GM12873 (cell line): Measurements from ENCODE around the gene EIF4B.
A peak's percentile ranks its signal among the peaks of the same experiment; 100 is the strongest.

ENCODE experiments used
- TF ChIP-seq, protein P1 (sequence below): IDR thresholded peaks from 2 replicates; pipeline ENCODE4 v1.5.1; 2012; ENCODE audit warnings: low read depth, mild to moderate bottlenecking, moderate library complexity, low read length, control low read depth; ENCODE audit not compliant: insufficient read depth; ENCODE audit errors: missing control alignments

The EIF4B gene

DNA sequence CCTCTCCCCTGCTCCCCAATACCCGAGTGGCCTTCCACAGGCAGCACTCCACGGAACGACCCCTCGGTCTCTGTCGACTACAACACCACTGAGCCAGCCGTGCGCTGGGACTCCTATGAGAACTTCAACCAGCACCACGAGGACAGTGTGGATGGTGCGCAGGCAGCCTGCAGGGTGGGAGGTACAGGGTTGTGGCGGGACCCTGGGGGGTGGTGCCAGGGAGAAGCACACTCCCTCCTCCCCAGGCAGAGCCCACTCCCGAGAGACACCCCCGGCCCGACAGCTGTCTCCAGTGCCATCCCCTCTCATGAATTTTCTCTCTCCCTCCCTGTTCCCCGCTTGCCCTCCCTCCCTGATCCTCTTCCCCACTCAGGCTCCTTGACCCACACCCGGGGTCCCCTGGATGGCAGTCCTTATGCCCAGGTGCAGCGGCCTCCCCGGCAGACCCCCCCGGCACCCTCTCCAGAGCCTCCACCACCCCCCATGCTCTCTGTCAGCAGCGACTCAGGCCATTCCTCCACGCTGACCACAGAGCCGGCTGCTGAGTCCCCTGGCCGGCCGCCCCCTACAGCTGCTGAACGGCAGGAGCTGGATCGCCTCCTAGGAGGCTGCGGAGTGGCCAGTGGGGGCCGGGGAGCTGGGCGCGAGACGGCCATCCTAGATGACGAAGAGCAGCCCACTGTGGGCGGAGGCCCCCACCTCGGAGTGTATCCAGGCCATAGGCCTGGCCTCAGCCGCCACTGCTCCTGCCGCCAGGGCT, 52.6 kb downstream of the EIF4B start:
- TF ChIP-seq, protein P1, sequence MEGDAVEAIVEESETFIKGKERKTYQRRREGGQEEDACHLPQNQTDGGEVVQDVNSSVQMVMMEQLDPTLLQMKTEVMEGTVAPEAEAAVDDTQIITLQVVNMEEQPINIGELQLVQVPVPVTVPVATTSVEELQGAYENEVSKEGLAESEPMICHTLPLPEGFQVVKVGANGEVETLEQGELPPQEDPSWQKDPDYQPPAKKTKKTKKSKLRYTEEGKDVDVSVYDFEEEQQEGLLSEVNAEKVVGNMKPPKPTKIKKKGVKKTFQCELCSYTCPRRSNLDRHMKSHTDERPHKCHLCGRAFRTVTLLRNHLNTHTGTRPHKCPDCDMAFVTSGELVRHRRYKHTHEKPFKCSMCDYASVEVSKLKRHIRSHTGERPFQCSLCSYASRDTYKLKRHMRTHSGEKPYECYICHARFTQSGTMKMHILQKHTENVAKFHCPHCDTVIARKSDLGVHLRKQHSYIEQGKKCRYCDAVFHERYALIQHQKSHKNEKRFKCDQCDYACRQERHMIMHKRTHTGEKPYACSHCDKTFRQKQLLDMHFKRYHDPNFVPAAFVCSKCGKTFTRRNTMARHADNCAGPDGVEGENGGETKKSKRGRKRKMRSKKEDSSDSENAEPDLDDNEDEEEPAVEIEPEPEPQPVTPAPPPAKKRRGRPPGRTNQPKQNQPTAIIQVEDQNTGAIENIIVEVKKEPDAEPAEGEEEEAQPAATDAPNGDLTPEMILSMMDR = no peak

DNA sequence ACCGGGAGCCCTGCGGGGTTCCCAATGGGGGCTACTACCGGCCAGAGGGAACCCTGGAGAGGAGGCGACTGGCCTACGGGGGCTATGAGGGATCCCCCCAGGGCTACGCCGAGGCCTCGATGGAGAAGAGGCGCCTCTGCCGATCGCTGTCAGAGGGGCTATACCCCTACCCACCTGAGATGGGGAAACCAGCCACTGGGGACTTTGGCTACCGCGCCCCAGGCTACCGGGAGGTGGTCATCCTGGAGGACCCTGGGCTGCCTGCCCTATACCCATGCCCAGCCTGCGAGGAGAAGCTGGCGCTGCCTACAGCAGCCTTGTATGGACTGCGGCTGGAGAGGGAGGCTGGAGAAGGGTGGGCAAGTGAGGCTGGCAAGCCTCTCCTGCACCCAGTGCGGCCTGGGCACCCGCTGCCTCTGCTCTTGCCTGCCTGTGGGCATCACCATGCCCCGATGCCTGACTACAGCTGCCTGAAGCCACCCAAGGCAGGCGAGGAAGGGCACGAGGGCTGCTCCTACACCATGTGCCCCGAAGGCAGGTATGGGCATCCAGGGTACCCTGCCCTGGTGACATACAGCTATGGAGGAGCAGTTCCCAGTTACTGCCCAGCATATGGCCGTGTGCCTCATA, 53.3 kb downstream of the EIF4B start:
- TF ChIP-seq, protein P1 = no peak

DNA sequence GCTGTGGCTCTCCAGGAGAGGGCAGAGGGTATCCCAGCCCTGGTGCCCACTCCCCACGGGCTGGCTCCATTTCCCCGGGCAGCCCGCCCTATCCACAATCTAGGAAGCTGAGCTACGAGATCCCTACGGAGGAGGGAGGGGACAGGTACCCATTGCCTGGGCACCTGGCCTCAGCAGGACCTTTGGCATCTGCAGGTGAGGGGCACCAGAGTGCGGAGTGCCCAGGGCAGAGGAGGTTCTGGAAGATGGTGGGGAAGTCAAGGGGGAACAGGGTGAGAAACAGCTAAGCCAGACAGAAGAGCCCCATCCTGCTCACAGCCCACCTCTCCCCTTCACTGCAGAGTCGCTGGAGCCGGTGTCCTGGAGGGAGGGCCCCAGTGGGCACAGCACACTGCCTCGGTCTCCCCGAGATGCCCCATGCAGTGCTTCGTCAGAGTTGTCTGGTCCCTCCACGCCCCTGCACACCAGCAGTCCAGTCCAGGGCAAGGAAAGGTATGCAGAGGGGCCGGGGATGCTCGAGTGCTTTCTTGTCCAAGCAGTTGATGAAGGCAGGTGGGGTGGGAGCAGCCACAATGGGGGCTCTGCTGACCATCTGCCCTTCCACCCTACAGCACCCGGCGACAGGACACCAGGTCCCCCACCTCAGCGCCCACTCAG, 53.9 kb downstream of the EIF4B start:
- TF ChIP-seq, protein P1 = no peak

DNA sequence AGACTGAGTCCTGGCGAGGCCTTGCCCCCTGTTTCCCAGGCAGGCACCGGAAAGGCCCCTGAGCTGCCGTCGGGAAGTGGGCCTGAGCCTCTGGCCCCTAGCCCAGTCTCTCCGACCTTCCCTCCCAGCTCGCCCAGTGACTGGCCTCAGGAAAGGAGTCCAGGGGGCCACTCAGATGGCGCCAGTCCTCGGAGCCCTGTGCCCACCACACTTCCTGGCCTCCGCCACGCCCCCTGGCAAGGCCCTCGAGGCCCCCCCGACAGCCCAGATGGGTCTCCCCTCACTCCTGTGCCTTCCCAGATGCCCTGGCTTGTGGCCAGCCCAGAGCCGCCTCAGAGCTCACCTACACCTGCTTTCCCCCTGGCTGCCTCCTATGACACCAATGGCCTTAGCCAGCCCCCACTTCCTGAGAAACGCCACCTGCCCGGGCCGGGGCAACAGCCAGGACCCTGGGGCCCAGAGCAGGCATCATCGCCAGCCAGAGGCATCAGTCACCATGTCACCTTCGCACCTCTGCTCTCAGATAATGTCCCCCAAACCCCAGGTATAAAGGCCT, 54.5 kb downstream of the EIF4B start:
- TF ChIP-seq, protein P1 = no peak

DNA sequence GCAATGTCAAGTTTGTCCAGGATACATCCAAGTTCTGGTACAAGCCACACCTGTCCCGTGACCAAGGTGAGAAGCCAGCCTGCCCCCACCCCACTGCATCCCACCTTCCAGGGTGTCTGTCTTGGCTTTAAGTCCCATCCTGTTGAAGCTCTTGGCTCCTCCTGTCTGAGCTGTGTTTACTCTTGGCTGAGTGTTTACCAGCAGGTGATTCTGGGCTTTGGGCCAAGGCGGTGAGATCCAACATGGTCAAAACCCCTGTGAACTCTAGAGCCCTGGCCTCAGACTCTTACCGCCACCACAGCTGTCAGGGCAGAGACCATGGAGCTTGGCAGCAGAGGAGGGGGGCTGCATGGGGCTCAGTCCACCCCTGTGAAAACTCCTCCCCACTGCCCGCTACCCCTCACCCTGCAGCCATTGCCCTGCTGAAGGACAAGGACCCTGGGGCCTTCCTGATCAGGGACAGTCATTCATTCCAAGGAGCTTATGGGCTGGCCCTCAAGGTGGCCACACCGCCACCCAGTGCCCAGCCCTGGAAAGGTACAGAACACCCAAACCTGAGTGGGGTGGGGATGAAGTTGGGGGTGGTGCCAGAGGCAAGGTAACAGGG, 55.3 kb downstream of the EIF4B start:
- TF ChIP-seq, protein P1 = peak; percentile 30

DNA sequence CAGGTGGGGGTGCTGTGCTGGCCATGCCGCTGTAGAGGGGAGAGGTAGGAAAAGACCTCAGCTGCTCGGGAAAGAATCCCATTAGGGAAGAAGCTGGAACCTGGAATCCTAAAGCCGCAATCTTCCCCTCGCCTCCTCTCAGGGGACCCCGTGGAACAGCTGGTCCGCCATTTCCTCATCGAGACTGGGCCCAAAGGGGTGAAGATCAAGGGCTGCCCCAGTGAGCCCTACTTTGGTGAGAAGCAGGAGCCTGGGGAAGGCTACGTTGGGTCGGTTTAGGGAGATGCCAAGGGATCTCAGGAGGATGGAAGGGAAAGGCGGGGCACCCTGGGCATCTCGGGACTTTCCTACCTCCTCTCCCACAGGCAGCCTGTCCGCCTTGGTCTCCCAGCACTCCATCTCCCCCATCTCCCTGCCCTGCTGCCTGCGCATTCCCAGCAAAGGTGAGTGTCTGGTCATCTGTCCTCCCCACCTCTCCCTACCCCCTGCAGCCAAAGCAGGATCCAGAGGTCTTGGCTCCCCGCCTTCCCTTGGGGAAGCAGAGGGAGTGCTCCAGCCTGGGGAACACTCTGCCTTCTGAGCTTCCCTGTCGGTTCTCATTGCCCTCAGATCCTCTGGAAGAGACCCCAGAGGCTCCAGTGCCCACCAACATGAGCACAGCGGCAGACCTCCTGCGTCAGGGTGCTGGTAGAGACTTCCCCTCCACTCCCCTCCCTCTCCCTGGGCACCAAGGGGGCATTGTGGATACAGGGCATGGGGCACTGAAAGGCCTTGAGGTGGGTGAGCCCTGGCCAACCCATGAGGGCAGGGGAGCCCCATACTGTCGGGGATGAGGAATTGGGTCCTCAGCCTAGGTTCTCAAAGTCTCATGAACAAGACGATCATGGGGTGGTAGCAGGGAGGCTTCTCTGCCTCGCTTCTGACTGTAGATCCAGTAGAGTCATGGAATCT, 56.0 kb downstream of the EIF4B start:
- TF ChIP-seq, protein P1 = no peak
